Activated CD8-positive, alpha-beta T cell treated with anti-CD3 and anti-CD28 coated beads for 36 hours (primary cell): ENCODE data around the gene CDC14A. TPM values are rescaled to one million over a fixed set of nuclear protein-coding genes. Genes with fewer than 3 reads are reported as not detected.

ENCODE experiments used
- ATAC-seq: fragments of 200-7000 bp; cut with Tn5 transposase; one replicate; pipeline ENCODE4 v1.10.0; 2021; ENCODE audit warnings: mild to moderate bottlenecking, moderate library complexity
- CTCF ChIA-PET: fragments of 350-600 bp; sonication (Branson Sonifier 250); formaldehyde crosslinking; loops from one replicate; lab custom pipeline; 2021; ENCODE audit warnings: antibody characterized with exemption; lab: Charles Lee
- POLR2A ChIA-PET: fragments of 350-600 bp; sonication (Branson Sonifier 250); formaldehyde crosslinking; loops from one replicate; lab custom pipeline; 2021; ENCODE audit warnings: antibody characterized with exemption; lab: Charles Lee
- DNase-seq: peaks from one replicate; pipeline ENCODE4 v3.0.0-alpha.2; 2020
- H3K27ac Mint-ChIP-seq: one replicate; pipeline ENCODE4 v1.8.0; 2021; ENCODE audit warnings: mild to moderate bottlenecking, mixed read lengths
- H3K27me3 Mint-ChIP-seq: one replicate; pipeline ENCODE4 v1.8.0; 2021; ENCODE audit warnings: mixed read lengths
- H3K36me3 Mint-ChIP-seq: one replicate; pipeline ENCODE4 v1.8.0; 2021; ENCODE audit warnings: low read depth, mixed read lengths
- H3K4me1 Mint-ChIP-seq: one replicate; pipeline ENCODE4 v1.8.0; 2021; ENCODE audit warnings: low read depth, mixed read lengths
- H3K4me3 Mint-ChIP-seq: one replicate; pipeline ENCODE4 v1.8.0; 2021; ENCODE audit warnings: mild to moderate bottlenecking, moderate library complexity, mixed read lengths
- H3K9me3 Mint-ChIP-seq: one replicate; pipeline ENCODE4 v1.8.0; 2021; ENCODE audit warnings: mixed read lengths
- intact Hi-C: fragments of 100-400 bp; cut with micrococcal nuclease; formaldehyde crosslinking; loops from one replicate; pipeline ENCODE4 v1.10.0; 2022
- total RNA-seq, 2 experiments: library from RNA; stranded (reverse); gene quantifications; one replicate each; pipeline ENCODE4 v1.2.3, GENCODE V29; 2021
- TF ChIP-seq, protein P1 (sequence below): fragments of 200-600 bp; IDR thresholded peaks from one replicate; pipeline ENCODE4 v1.8.0; 2022; ENCODE audit warnings: antibody characterized with exemption, mild to moderate bottlenecking

The CDC14A gene
- total RNA-seq, 2 experiments from 2014 or later = 14.3 to 17.2 TPM

DNA sequence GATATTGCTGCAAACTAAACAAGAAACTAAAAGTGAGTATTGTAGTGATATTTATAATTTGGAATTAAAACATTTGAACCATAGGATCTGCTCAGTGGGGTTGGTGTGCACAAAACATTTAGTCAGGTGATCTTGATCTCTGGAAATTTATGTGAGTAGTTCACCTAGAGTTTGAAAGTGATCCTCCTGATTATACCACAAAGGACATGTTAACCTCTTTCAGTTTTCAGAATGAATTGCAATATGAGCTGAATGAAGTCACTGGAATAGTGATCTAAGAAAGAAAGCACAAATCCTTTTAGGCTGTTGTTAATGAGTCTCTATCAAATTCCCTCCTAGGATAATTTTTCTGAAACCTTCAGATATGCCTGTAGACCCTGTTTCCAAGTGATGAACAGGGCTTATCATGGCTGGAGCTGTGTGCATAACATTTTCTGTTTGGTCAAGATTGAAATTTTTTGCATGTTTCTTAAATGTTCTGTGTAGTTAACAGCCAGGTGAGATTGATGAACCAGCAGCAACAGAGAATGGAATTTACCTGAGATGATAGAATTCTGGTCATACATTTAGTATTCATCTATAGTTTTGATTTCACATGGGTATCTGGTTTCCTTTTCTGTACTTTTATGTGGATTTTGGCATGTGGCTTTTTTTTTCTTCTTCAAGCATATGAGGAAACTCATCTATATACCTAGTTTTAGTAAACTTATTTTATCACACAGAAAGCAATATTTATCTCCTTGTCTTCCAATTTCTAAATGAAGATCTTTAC, 25.5 kb downstream of the CDC14A start:
- POLR2A ChIA-PET = interaction anchor here (0.6 to 1.0 kb wide), 3 partner anchors 12 to 76 kb away, joined by 3 to 5 read pairs (median 4); no protein-coding TSS in a partner anchor
- ATAC-seq (peak; percentile 86), DNase-seq (no peak)
- intact Hi-C loops = loop anchor here (5.0 kb wide), 1 partner anchor 65 kb away; no protein-coding TSS in a partner anchor
- H3K36me3 Mint-ChIP-seq = peaks cover 49% of the 10 kb centered on the region
- TF ChIP-seq, protein P1, sequence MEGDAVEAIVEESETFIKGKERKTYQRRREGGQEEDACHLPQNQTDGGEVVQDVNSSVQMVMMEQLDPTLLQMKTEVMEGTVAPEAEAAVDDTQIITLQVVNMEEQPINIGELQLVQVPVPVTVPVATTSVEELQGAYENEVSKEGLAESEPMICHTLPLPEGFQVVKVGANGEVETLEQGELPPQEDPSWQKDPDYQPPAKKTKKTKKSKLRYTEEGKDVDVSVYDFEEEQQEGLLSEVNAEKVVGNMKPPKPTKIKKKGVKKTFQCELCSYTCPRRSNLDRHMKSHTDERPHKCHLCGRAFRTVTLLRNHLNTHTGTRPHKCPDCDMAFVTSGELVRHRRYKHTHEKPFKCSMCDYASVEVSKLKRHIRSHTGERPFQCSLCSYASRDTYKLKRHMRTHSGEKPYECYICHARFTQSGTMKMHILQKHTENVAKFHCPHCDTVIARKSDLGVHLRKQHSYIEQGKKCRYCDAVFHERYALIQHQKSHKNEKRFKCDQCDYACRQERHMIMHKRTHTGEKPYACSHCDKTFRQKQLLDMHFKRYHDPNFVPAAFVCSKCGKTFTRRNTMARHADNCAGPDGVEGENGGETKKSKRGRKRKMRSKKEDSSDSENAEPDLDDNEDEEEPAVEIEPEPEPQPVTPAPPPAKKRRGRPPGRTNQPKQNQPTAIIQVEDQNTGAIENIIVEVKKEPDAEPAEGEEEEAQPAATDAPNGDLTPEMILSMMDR = no peak
- CTCF ChIA-PET = interaction anchor here (1.2 kb wide), 1 partner anchor 45 kb away, joined by 3 read pairs; no protein-coding TSS in a partner anchor
- no peaks in the 10 kb centered on the region for H3K27me3 Mint-ChIP-seq
- peak overlapping the region; percentile 94 for H3K27ac Mint-ChIP-seq
- H3K4me3 Mint-ChIP-seq = peak overlapping the region; percentile 44
- H3K4me1 Mint-ChIP-seq = peaks cover 71% of the 10 kb centered on the region
- H3K9me3 Mint-ChIP-seq = peaks cover 12% of the 10 kb centered on the region

DNA sequence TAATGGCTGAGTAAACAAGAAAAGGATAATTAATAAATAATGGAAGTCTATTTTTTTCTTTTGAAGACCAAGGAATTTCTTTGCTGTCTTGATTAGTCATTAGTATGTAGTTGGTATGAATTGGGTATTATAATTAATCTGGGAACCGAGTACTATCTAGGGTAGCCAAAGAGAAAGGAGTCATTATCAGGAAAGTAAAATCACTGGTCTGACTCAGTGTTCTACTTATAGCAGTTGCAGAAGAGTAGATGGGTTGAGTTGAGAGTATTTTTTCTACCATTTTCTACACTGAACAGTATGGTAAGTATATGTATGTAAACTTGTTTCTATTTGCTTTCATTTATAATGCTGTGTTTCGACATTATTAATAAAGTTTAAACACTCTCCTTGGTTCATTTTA, 26.6 kb downstream of the CDC14A start:
- H3K4me1 Mint-ChIP-seq = peaks cover 76% of the 10 kb centered on the region
- intact Hi-C loops = loop anchor here (5.0 kb wide), 1 partner anchor 63 kb away; no protein-coding TSS in a partner anchor
- POLR2A ChIA-PET = no interaction called here
- H3K27me3 Mint-ChIP-seq = no peaks in the 10 kb centered on the region
- CTCF ChIA-PET = interaction anchor here (0.9 to 1.6 kb wide), 3 partner anchors 18 to 27 kb away, joined by 3 to 6 read pairs (median 6); no protein-coding TSS in a partner anchor
- H3K4me3 Mint-ChIP-seq = no peak overlapping the region
- no peak overlapping the region for H3K27ac Mint-ChIP-seq
- DNase-seq = no peak
- ATAC-seq = no peak
- peaks cover 45% of the 10 kb centered on the region for H3K36me3 Mint-ChIP-seq
- H3K9me3 Mint-ChIP-seq = peaks cover 7% of the 10 kb centered on the region
- TF ChIP-seq, protein P1 = no peak

DNA sequence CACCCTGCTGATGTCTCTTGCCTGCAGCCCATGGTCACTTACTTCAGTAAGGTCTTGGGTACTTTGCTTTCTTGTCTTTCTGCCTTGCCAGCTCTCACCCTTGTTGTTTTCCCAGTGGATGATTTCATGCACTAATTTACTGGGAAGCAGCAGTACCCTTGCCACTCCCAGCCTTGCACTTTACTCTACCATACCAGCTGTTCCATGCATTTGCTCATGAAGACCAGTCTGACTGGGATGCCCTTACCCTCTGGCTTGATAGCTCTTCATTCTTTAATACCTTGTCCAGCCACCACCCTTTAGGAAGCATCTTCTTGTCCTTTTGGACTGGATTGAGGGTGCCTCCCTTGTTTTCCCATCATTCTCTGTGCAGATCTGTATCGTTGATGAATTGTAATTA, 28.3 kb downstream of the CDC14A start:
- intact Hi-C loops = no loop called here
- peaks cover 34% of the 10 kb centered on the region for H3K36me3 Mint-ChIP-seq
- CTCF ChIA-PET = interaction anchor here (1.2 to 1.6 kb wide), 3 partner anchors 11 to 75 kb away, joined by 4 to 6 read pairs (median 4); no protein-coding TSS in a partner anchor

DNA sequence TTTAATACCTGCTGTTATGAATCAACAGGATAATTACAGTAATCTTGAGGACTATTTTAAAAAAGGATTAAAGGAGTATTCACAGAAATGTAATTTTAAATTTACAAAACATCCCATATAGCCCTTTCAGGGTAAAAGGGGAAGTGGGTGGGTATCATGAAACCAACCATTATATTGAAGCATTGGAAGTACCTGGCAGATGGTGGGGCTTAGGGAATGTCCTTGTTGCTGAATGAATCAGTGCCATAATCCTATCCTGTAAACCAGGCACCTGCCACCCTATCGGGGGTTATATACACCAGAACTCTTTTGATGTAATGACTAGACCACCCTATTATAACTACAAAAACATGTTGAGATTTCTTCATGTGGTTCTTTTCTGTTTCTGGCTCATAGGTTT, 30.4 kb downstream of the CDC14A start:
- CTCF ChIA-PET = interaction anchor here (1.0 kb wide), 1 partner anchor 73 kb away, joined by 3 read pairs; no protein-coding TSS in a partner anchor
- Mint-ChIP-seq H3K9me3 (no peaks in the 10 kb centered on the region), H3K27me3 (no peaks in the 10 kb centered on the region), H3K36me3 (peaks cover 29% of the 10 kb centered on the region), H3K27ac (peak overlapping the region; percentile 31), H3K4me3 (no peak overlapping the region), H3K4me1 (peaks cover 85% of the 10 kb centered on the region)
- POLR2A ChIA-PET = interaction anchor here (1.3 kb wide), 1 partner anchor 10 kb away, joined by 3 read pairs; no protein-coding TSS in a partner anchor
- intact Hi-C loops = no loop called here
- ATAC-seq (no peak), DNase-seq (no peak)
- TF ChIP-seq, protein P1 = no peak

More for the DNA sequence above, 28.3 kb downstream of the CDC14A start:
- Mint-ChIP-seq H3K4me3 (no peak overlapping the region), H3K9me3 (peaks cover 2% of the 10 kb centered on the region), H3K27me3 (no peaks in the 10 kb centered on the region), H3K27ac (no peak overlapping the region), H3K4me1 (peaks cover 81% of the 10 kb centered on the region)
- DNase-seq (no peak), ATAC-seq (no peak)
- POLR2A ChIA-PET = no interaction called here
- TF ChIP-seq, protein P1 = no peak
